Activated naive CD8-positive, alpha-beta T cell treated with anti-CD3 and anti-CD28 coated beads, Interleukin-2, amount 10 ng/mL, durations not matched to agents 7 days and 5 days (primary cell): ENCODE data around the gene CYGB. TPM values are rescaled to one million over a fixed set of nuclear protein-coding genes. Genes with fewer than 3 reads are reported as not detected.
"Not testable (repeated sequence)": the region's sequence is repeated elsewhere in the genome, so short reads cannot be mapped to it uniquely, and the experiment has no call there.

Source experiments
- ATAC-seq: fragments of 150-1000 bp; cut with Tn5 transposase; one replicate; pipeline ENCODE4 v1.10.0; 2021; ENCODE audit warnings: low read depth, moderate library complexity
- POLR2A ChIA-PET: fragments of 350-600 bp; sonication (Branson Sonifier 250); formaldehyde crosslinking; loops from one replicate; lab custom pipeline; 2021; ENCODE audit warnings: antibody characterized with exemption; lab: Charles Lee
- DNase-seq: peaks from one replicate; pipeline ENCODE4 v3.0.0; 2021
- H3K27ac Mint-ChIP-seq: one replicate; pipeline ENCODE4 v1.8.0; 2022; ENCODE audit warnings: mild to moderate bottlenecking, mixed read lengths
- H3K27me3 Mint-ChIP-seq: one replicate; pipeline ENCODE4 v1.8.0; 2022; ENCODE audit warnings: mild to moderate bottlenecking, moderate library complexity, mixed read lengths
- H3K36me3 Mint-ChIP-seq: one replicate; pipeline ENCODE4 v1.8.0; 2021; ENCODE audit warnings: mild to moderate bottlenecking, mixed read lengths
- H3K4me1 Mint-ChIP-seq: one replicate; pipeline ENCODE4 v1.8.0; 2021; ENCODE audit warnings: mixed read lengths
- H3K4me3 Mint-ChIP-seq: one replicate; pipeline ENCODE4 v1.8.0; 2022; ENCODE audit warnings: mild to moderate bottlenecking, moderate library complexity, mixed read lengths
- H3K9me3 Mint-ChIP-seq: one replicate; pipeline ENCODE4 v1.8.0; 2021; ENCODE audit warnings: mixed read lengths
- total RNA-seq, 2 experiments: library from RNA; stranded (reverse); gene quantifications; one replicate each; pipeline ENCODE4 v1.2.3, GENCODE V29; 2021

CYGB gene
- total RNA-seq, 2 experiments from 2014 or later: 0.37 TPM; not detected in 1

GRCh38 chr17:76564991-76565727, 27.6 kb upstream of the CYGB start:
- peaks cover 38% of the 10 kb centered on the region for H3K4me1 Mint-ChIP-seq
- DNase-seq, H3K9me3 Mint-ChIP-seq, ATAC-seq, H3K27ac Mint-ChIP-seq, H3K27me3 Mint-ChIP-seq, H3K4me3 Mint-ChIP-seq: not testable (repeated sequence)
- peaks cover 22% of the 10 kb centered on the region for H3K36me3 Mint-ChIP-seq
- POLR2A ChIA-PET: interaction anchor here (1.0 kb wide), 1 partner anchor 132 kb away, joined by 3 read pairs; no protein-coding TSS in a partner anchor

- peak overlapping the region; percentile 30 for H3K4me3 Mint-ChIP-seq
- DNase-seq, POLR2A ChIA-PET, H3K27me3 Mint-ChIP-seq, H3K9me3 Mint-ChIP-seq: not testable (repeated sequence)
- peak overlapping the region; percentile 75 for H3K27ac Mint-ChIP-seq
- peaks cover 25% of the 10 kb centered on the region for H3K36me3 Mint-ChIP-seq
- ATAC-seq: peak; percentile 59
- H3K4me1 Mint-ChIP-seq: peaks cover 50% of the 10 kb centered on the region
Measured at GRCh38 chr17:76563359-76563758, 25.9 kb upstream of the CYGB start.

- POLR2A ChIA-PET: interaction anchor here (0.6 kb wide), 1 partner anchor 19 kb away, joined by 3 read pairs; no protein-coding TSS in a partner anchor
- Mint-ChIP-seq H3K4me3 (peak overlapping the region; percentile 30), H3K27me3 (no peaks in the 10 kb centered on the region), H3K4me1 (peaks cover 49% of the 10 kb centered on the region), H3K27ac (peak overlapping the region; percentile 75), H3K9me3 (no peaks in the 10 kb centered on the region), H3K36me3 (peaks cover 25% of the 10 kb centered on the region)
- ATAC-seq (no peak), DNase-seq (no peak)
Measured at GRCh38 chr17:76562734-76563148, 25.2 kb upstream of the CYGB start.

- ATAC-seq: no peak
Measured at GRCh38 chr17:76561799-76562268, 24.3 kb upstream of the CYGB start.

GRCh38 chr17:76561332-76561731, 23.8 kb upstream of the CYGB start:
- ATAC-seq: no peak
- DNase-seq: no peak
- Mint-ChIP-seq H3K4me3 (no peak overlapping the region), H3K9me3 (no peaks in the 10 kb centered on the region), H3K36me3 (peaks cover 25% of the 10 kb centered on the region), H3K27ac (peak overlapping the region; percentile 38), H3K4me1 (peaks cover 47% of the 10 kb centered on the region), H3K27me3 (no peaks in the 10 kb centered on the region)
- POLR2A ChIA-PET: interaction anchor here (1.5 kb wide), 1 partner anchor 166 kb away, joined by 3 read pairs; no protein-coding TSS in a partner anchor

More at GRCh38 chr17:76561799-76562268, 24.3 kb upstream of the CYGB start:
- peaks cover 25% of the 10 kb centered on the region for H3K36me3 Mint-ChIP-seq
- H3K27me3 Mint-ChIP-seq: no peaks in the 10 kb centered on the region
- POLR2A ChIA-PET: no interaction called here
- peaks cover 45% of the 10 kb centered on the region for H3K4me1 Mint-ChIP-seq
- no peak for DNase-seq
- H3K9me3 Mint-ChIP-seq: no peaks in the 10 kb centered on the region
- H3K4me3 Mint-ChIP-seq: peak overlapping the region; percentile 12
- H3K27ac Mint-ChIP-seq: no peak overlapping the region

- POLR2A ChIA-PET: interaction anchor here (1.5 kb wide), 1 partner anchor 167 kb away, joined by 3 read pairs; no protein-coding TSS in a partner anchor
- Mint-ChIP-seq H3K27me3 (no peaks in the 10 kb centered on the region), H3K27ac (peak overlapping the region; percentile 48), H3K4me3 (peak overlapping the region; percentile 9), H3K36me3 (peaks cover 23% of the 10 kb centered on the region), H3K9me3 (no peaks in the 10 kb centered on the region), H3K4me1 (peaks cover 48% of the 10 kb centered on the region)
- ATAC-seq (no peak), DNase-seq (no peak)
Measured at GRCh38 chr17:76560877-76561221, 23.3 kb upstream of the CYGB start.

GRCh38 chr17:76560036-76560876, 22.7 kb upstream of the CYGB start:
- peaks cover 20% of the 10 kb centered on the region for H3K36me3 Mint-ChIP-seq
- ATAC-seq (no peak), DNase-seq (no peak)
- H3K4me3 Mint-ChIP-seq: peak overlapping the region; percentile 50
- H3K27ac Mint-ChIP-seq: peak overlapping the region; percentile 48
- H3K9me3 Mint-ChIP-seq: no peaks in the 10 kb centered on the region
- POLR2A ChIA-PET: interaction anchor here (1.5 kb wide), 1 partner anchor 167 kb away, joined by 3 read pairs; no protein-coding TSS in a partner anchor
- peaks cover 51% of the 10 kb centered on the region for H3K4me1 Mint-ChIP-seq
- no peaks in the 10 kb centered on the region for H3K27me3 Mint-ChIP-seq

- POLR2A ChIA-PET, ATAC-seq, H3K27me3 Mint-ChIP-seq, DNase-seq, H3K9me3 Mint-ChIP-seq, H3K27ac Mint-ChIP-seq: not testable (repeated sequence)
- Mint-ChIP-seq H3K4me3 (peak overlapping the region; percentile 98), H3K36me3 (peaks cover 21% of the 10 kb centered on the region), H3K4me1 (peaks cover 54% of the 10 kb centered on the region)
Measured at GRCh38 chr17:76559460-76559859, 22.0 kb upstream of the CYGB start.

- Mint-ChIP-seq H3K27ac (peak overlapping the region; percentile 99), H3K4me1 (peaks cover 53% of the 10 kb centered on the region), H3K36me3 (peaks cover 21% of the 10 kb centered on the region), H3K4me3 (peak overlapping the region; percentile 98), H3K9me3 (no peaks in the 10 kb centered on the region), H3K27me3 (no peaks in the 10 kb centered on the region)
- DNase-seq (no peak), ATAC-seq (no peak)
- POLR2A ChIA-PET: interaction anchor here (1.0 to 2.8 kb wide), 9 partner anchors 9 to 155 kb away, joined by 3 to 22 read pairs (median 5); a partner anchor contains a TSS
Measured at GRCh38 chr17:76558198-76559095, 20.9 kb upstream of the CYGB start.

GRCh38 chr17:76557368-76558197, 20.1 kb upstream of the CYGB start:
- POLR2A ChIA-PET: interaction anchor here (0.5 to 2.8 kb wide), 16 partner anchors 10 to 170 kb away, joined by 3 to 22 read pairs (median 4); partner anchors contain the start of genes JMJD6 and METTL23
- DNase-seq (peak; percentile 90), ATAC-seq (peak; percentile 91)
- Mint-ChIP-seq H3K27me3 (no peaks in the 10 kb centered on the region), H3K4me3 (peak overlapping the region; percentile 98), H3K9me3 (no peaks in the 10 kb centered on the region), H3K36me3 (peaks cover 16% of the 10 kb centered on the region), H3K27ac (peak overlapping the region; percentile 99), H3K4me1 (peaks cover 46% of the 10 kb centered on the region)

GRCh38 chr17:76556765-76557367, 19.4 kb upstream of the CYGB start:
- Mint-ChIP-seq H3K9me3 (no peaks in the 10 kb centered on the region), H3K27ac (peak overlapping the region; percentile 99), H3K36me3 (peaks cover 14% of the 10 kb centered on the region), H3K27me3 (no peaks in the 10 kb centered on the region), H3K4me1 (peaks cover 42% of the 10 kb centered on the region), H3K4me3 (peak overlapping the region; percentile 98)
- POLR2A ChIA-PET: interaction anchor here (0.8 to 2.8 kb wide), 14 partner anchors 10 to 170 kb away, joined by 3 to 22 read pairs (median 5); partner anchors contain the start of genes JMJD6, METTL23 and UBE2O
- ATAC-seq (peak; percentile 10), DNase-seq (no peak)
